NCI-H526 (cell line): ENCODE measurements around the gene ADAMTS1.

Source experiments
- DNase-seq, 2 experiments: peaks; one replicate each; lab custom pipeline; 2025; lab: John Stamatoyannopoulos, UW

Gene ADAMTS1

GRCh38 chr21:26844258-26845065, 747 bp downstream of the ADAMTS1 start:
- peak in 1 of 2 experiments; percentile 14 for DNase-seq

- DNase-seq: no peak
These were observed 1.3 kb downstream of the ADAMTS1 start for GRCh38 chr21:26843933-26844257.

GRCh38 chr21:26842974-26843932, 2.0 kb downstream of the ADAMTS1 start:
- DNase-seq: peak in 1 of 2 experiments; percentile 8

DNA sequence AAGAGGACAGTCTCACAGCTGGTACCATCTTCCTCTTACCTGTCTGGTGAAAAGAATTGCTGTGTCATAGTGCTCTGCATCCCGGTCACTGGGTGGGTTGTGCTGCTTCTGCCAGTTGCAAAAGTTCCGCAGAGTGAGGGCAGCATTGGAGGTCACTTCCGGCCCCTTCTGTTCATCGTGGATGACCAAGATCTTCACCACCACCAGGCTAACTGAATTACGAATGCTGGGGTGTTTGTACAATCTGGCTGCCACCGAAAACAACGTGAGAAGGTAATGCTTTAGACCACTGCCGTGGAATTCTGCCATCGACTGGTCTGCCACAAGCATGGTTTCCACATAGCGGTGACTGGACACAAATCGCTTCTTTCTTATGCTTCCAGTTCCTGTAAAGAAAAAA, 2.9 kb downstream of the ADAMTS1 start:
- DNase-seq: no peak

- DNase-seq: no peak
These were observed 4.3 kb downstream of the ADAMTS1 start for GRCh38 chr21:26840912-26841311.

GRCh38 chr21:26840201-26840600, 5.0 kb downstream of the ADAMTS1 start:
- no peak for DNase-seq

GRCh38 chr21:26837539-26837938, 7.7 kb downstream of the ADAMTS1 start:
- DNase-seq: no peak

DNA sequence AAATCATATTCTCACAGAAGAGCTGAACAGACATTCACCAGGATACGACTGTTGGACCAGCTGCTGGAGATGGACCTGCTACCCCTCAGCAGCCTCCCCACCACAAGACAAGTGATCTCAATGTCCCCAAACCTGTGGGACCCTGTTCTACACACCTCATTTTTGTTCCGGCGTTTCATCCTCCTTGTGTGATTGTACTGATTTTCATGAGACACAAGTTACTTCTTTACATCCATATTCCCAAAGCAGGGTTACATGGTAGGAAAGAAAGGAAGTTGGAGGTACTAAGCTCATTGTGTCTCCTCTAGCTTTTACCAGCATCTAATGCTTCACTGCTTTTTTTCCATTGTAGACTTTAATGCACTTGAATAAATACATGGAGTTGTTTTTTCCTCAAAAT, 8.7 kb downstream of the ADAMTS1 start:
- no peak for DNase-seq

- no peak for DNase-seq
These were observed 9.4 kb downstream of the ADAMTS1 start for GRCh38 chr21:26835714-26836265.

- DNase-seq: no peak
These were observed 10.0 kb downstream of the ADAMTS1 start for GRCh38 chr21:26835027-26835713.

DNA sequence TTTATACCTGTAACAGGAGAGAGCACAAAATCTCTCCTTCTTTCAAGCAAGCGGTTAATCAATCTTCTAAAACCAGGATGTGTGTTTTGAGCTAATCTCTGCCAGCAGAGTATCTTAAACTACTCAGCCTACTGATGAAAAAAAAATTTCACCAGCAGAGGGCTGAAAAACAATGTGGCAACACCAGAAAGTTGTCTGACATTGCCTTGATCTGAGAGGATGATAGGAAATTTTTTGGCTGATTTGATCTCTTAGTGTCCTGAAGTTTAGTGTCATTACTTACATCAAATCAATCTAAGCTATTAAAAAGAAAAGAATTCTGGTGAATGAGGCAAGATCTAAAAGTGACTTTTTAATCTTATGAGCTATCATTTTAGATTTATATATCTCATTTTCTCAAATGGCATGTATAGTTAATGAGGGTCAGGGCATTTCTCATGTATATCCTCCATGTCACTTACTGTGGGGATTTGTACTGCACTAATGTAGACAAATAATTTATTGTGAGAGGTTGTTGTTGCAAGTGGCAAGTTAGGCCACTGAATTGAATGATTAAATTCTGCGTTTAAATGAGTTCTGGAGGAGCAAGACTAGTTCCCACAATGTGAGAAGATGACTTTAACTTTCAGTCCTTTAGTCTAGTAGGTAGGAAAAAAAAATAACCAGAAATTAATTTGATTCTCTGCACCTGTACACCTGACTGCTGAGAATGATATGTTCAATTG, 10.9 kb downstream of the ADAMTS1 start:
- DNase-seq: no peak

DNA sequence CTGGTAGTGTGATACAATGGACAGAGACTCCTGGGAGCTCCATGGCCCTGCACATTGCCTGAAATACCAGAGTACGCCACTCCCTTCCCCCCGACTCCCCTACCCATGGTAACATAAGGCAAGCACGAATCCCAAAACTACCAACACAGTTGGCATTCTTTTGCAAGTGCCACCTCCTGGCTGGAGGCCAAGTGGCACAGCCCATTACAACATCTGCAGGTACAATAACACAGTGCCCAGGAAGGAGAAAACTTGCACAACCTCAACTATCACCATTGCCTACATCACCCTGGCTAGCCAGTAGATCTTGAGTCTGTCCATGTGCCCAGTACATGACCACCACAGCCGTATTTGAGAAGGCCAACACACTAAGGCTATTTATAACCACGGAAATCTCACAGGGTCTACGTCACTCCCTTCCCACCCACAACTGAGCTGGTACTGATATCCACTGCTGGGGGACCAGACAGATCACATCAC, 11.7 kb downstream of the ADAMTS1 start:
- DNase-seq: no peak

GRCh38 chr21:26833011-26833410, 12.2 kb downstream of the ADAMTS1 start:
- no peak for DNase-seq

- no peak for DNase-seq
These were observed 12.7 kb downstream of the ADAMTS1 start for GRCh38 chr21:26832546-26832945.

DNA sequence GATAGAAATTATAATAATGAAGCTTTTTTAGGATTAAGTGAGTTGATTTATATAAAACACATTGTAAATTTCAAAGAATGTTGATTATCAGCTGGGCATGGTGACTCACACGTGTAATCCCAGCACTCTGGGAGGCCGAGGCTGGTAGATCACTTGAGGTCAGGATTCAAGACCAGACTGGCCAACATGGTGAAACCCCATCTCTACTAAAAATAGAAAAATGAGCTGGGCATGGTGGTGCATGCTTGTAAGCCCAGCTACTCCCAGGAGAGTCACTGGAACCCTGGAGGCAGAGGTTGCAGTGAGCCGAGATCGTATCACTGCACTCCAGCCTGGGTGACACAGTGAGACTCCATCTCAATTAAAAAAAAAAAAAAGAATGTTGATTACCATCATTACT, 18.4 kb downstream of the ADAMTS1 start:
- DNase-seq: no peak

- DNase-seq: no peak
These were observed 24.7 kb downstream of the ADAMTS1 start for GRCh38 chr21:26820509-26820908.

GRCh38 chr21:26819740-26820324, 25.4 kb downstream of the ADAMTS1 start:
- no peak for DNase-seq

DNA sequence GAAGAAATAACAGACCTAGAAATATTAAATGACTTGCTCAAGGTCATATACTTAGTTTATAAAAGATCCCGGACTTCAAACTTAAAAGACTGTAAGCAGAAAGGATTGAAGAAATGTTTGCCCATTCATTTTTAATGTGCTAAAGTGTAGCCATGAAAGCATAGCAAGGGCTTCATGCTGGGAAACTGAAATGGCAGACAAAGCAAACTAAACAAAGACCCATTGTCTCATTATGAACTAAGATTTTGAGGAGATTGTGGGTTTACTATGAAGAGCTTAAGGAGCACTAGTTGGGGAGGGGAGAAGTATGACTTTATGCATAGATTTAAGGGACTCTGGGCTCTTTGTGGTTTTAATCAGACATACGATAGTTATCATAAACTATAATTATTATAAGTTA, 26.3 kb downstream of the ADAMTS1 start:
- DNase-seq: no peak

- DNase-seq: no peak
These were observed 30.0 kb downstream of the ADAMTS1 start for GRCh38 chr21:26815197-26815596.

DNA sequence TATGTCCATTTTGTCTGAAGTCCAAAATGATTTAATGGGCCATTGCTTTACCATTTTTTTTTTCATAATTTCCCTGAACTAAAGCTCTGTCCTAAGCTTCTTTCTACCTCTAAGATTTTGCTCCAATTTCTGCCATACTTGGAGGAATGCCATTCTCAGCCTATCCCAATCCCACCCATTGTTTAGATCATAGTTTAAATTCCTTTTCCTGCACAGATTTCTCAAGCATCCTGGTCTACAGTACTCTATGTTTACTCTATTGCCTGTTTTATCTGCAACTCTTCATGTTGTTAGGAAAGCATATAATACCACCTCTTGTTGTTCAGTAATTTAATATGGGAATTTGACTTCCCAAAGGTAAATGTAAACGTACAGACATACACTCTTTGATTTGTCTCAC, 30.8 kb downstream of the ADAMTS1 start:
- DNase-seq: no peak

DNA sequence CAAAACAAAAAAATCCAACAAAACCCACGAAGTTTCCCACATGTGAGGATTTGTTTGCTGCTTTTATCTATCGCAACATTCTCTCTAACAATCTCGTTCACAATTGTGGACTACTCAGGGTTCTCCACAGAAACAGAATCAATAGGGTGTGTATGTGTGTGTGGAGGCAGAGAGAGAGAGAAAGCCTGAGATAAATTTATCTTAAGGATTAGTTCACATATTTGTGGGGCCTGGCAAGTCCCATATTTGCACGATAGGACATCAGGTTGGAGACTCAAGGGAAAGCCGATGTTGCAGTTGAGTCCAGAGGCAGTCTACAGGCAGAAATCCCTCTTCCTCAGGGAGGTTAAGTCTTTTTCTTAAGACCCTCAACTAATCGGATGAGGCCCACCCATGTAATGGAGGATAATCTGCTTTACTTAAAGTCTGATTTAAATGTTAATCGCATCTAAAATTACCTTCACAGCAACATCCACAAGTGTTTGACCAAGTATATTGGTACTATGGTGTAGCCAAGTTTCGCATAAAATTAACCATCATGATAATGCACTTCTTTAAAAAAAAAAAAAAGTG, 31.7 kb downstream of the ADAMTS1 start:
- no peak for DNase-seq
